ENCODE results near the gene KLK8.

DNA sequence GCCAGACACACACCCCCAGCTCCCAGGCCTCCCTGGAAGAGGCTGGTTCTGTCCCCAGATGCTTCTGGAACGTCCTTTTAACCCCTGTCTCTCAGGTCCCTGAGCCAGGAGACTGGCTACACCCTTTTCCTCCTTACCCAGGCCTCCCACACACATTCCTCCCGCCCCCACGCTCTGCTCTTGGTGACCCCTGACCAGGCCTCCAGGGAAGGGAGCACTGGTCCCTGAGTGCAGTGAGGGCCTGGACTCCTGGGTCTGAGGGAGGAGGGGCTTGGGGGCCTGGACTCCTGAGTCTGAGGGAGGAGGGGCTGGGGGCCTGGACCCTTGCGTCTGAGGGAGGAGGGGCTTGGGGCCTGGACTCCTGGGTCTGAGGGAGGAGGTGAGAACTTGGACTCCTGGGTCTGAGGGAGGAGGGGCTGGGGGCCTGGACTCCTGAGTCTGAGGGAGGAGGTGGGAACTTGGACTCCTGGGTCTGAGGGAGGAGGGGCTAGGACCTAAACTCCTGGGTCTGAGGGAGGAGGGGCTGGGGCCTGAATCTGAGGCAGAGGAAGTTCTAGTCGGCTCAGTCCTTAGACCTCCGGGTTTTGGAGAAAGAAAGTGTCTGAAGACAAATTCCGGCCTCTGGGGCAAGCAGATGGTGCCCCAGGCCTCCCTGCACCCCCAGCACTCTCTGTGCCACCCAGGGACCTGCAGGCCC, 32.5 kb downstream of the KLK8 start:
- TF ChIP-seq, protein P1, sequence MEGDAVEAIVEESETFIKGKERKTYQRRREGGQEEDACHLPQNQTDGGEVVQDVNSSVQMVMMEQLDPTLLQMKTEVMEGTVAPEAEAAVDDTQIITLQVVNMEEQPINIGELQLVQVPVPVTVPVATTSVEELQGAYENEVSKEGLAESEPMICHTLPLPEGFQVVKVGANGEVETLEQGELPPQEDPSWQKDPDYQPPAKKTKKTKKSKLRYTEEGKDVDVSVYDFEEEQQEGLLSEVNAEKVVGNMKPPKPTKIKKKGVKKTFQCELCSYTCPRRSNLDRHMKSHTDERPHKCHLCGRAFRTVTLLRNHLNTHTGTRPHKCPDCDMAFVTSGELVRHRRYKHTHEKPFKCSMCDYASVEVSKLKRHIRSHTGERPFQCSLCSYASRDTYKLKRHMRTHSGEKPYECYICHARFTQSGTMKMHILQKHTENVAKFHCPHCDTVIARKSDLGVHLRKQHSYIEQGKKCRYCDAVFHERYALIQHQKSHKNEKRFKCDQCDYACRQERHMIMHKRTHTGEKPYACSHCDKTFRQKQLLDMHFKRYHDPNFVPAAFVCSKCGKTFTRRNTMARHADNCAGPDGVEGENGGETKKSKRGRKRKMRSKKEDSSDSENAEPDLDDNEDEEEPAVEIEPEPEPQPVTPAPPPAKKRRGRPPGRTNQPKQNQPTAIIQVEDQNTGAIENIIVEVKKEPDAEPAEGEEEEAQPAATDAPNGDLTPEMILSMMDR (IDR thresholded peaks at IDR 0.05), result no peak
- no peak for TF ChIP-seq EZH2 (IDR thresholded peaks at IDR 0.05; ENCODE audit: borderline replicate concordance, insufficient read depth, low read depth, low read length, poor library complexity, severe bottlenecking)
